A549 (cell line): ENCODE data around the gene FAM47C.

ENCODE experiments used
- CBX8 ChIP-seq: fragments of 200-600 bp; sonication (generic); IDR thresholded peaks from 2 replicates; pipeline ENCODE4 v1.6.1; 2016
- JUN ChIP-seq, 2 experiments: fragments of >200 bp; sonication (Bioruptor Twin); formaldehyde crosslinking; IDR thresholded peaks; 2 replicates in 1 of 2; 3 replicates in 1 of 2; pipeline ENCODE4 v1.6.1; 2016 to 2017
- KDM5A ChIP-seq: fragments of 200-600 bp; sonication (generic); IDR thresholded peaks from 2 replicates; pipeline ENCODE4 v1.6.1; 2016; ENCODE audit warnings: antibody characterized with exemption, mild to moderate bottlenecking
- POLR2A ChIP-seq: IDR thresholded peaks from 2 replicates; pipeline ENCODE4 v1.6.1; 2012; ENCODE audit warnings: mild to moderate bottlenecking, low read length
- POLR2AphosphoS2 ChIP-seq: conservative IDR thresholded peaks from 2 replicates; pipeline ENCODE4 v1.6.1; 2012; ENCODE audit warnings: low read length, improper control_type of control experiment, inconsistent platforms
- RFX5 ChIP-seq: fragments of 450-650 bp; IDR thresholded peaks from 2 replicates; pipeline ENCODE4 v1.7.1; 2014; ENCODE audit warnings: antibody characterized with exemption, mild to moderate bottlenecking, moderate library complexity
- SREBF2 ChIP-seq: fragments of 450-650 bp; IDR thresholded peaks from 2 replicates; pipeline ENCODE4 v1.6.1; 2014; ENCODE audit warnings: mild to moderate bottlenecking, moderate library complexity
- TF ChIP-seq, protein P1 (sequence below): fragments of >200 bp; sonication (Bioruptor Twin); formaldehyde crosslinking; IDR thresholded peaks from 2 replicates; pipeline ENCODE4 v1.6.1; 2016
- TF ChIP-seq, protein P2 (sequence below): fragments of >200 bp; sonication (Bioruptor Twin); formaldehyde crosslinking; IDR thresholded peaks from 3 replicates; pipeline ENCODE4 v1.5.1; 2016
- TF ChIP-seq, protein P3 (sequence below): fragments of 250-450 bp; sonication (Bioruptor Pico); IDR thresholded peaks from 2 replicates; pipeline ENCODE4 v1.5.0; 2021; ENCODE audit warnings: mild to moderate bottlenecking, moderate library complexity, borderline replicate concordance

DNA sequence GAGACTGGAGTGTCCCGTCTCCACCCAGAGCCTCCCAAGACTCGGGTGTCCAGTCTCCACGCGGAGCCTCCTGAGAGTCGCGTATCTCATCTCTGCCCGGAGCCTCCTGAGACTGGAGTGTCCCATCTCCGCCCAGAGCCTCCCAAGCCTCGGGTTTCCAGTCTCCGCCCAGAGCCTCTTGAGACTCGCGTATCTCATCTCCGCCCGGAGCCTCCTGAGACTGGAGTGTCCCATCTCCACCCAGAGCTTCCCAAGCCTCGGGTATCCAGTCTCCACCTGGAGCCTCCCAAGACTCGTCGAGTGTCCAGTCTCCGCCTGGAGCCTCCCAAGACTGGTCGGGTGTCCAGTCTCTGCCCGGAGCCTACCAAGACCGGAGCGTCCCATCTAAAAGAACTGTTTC is 2.3 kb downstream of the FAM47C start:
- TF ChIP-seq, protein P1, sequence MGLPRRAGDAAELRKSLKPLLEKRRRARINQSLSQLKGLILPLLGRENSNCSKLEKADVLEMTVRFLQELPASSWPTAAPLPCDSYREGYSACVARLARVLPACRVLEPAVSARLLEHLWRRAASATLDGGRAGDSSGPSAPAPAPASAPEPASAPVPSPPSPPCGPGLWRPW: no peak
- TF ChIP-seq, protein P2, sequence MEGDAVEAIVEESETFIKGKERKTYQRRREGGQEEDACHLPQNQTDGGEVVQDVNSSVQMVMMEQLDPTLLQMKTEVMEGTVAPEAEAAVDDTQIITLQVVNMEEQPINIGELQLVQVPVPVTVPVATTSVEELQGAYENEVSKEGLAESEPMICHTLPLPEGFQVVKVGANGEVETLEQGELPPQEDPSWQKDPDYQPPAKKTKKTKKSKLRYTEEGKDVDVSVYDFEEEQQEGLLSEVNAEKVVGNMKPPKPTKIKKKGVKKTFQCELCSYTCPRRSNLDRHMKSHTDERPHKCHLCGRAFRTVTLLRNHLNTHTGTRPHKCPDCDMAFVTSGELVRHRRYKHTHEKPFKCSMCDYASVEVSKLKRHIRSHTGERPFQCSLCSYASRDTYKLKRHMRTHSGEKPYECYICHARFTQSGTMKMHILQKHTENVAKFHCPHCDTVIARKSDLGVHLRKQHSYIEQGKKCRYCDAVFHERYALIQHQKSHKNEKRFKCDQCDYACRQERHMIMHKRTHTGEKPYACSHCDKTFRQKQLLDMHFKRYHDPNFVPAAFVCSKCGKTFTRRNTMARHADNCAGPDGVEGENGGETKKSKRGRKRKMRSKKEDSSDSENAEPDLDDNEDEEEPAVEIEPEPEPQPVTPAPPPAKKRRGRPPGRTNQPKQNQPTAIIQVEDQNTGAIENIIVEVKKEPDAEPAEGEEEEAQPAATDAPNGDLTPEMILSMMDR: no peak
- TF ChIP-seq KDM5A: no peak
- TF ChIP-seq SREBF2: no peak
- TF ChIP-seq, protein P3, sequence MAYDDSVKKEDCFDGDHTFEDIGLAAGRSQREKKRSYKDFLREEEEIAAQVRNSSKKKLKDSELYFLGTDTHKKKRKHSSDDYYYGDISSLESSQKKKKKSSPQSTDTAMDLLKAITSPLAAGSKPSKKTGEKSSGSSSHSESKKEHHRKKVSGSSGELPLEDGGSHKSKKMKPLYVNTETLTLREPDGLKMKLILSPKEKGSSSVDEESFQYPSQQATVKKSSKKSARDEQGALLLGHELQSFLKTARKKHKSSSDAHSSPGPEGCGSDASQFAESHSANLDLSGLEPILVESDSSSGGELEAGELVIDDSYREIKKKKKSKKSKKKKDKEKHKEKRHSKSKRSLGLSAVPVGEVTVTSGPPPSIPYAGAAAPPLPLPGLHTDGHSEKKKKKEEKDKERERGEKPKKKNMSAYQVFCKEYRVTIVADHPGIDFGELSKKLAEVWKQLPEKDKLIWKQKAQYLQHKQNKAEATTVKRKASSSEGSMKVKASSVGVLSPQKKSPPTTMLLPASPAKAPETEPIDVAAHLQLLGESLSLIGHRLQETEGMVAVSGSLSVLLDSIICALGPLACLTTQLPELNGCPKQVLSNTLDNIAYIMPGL (CRISPR knock-in tag): no peak
- TF ChIP-seq RFX5: no peak
- TF ChIP-seq POLR2A: no peak
- no peak for TF ChIP-seq CBX8
- no peak for TF ChIP-seq JUN (IDR thresholded peaks at IDR 0.05)
- no peak for TF ChIP-seq POLR2AphosphoS2
